H1 (cell line): Measurements from ENCODE around the gene HFE. TPM values are rescaled to one million over a fixed set of nuclear protein-coding genes. Genes with fewer than 3 reads are reported as not detected.
"Not testable (repeated sequence)": the region's sequence is repeated elsewhere in the genome, so short reads cannot be mapped to it uniquely, and the experiment has no call there.

Experiments
- CTCF ChIA-PET: fragments of 300-600 bp; sonication (Branson Sonifier 250); formaldehyde crosslinking; loops from one replicate; lab custom pipeline; 2021; ENCODE audit not compliant: partially characterized antibody; lab: Charles Lee
- POLR2A ChIA-PET: fragments of 300-600 bp; sonication (Branson Sonifier 250); formaldehyde crosslinking; loops from one replicate; lab custom pipeline; 2021; ENCODE audit warnings: inconsistent platforms; ENCODE audit not compliant: partially characterized antibody; lab: Charles Lee
- DNase-seq, 2 experiments: peaks; one replicate each; pipeline versions ENCODE4 v3.0.0 to v3.0.0-alpha.2; 2010 to 2022; ENCODE audit warnings: low spot score in 2 of 2, low read depth in 1 of 2, mixed read lengths in 1 of 2
- FAIRE-seq: peaks from 2 replicates; lab custom pipeline; 2011; peaks lifted over from hg19 to GRCh38; lab: Jason Lieb, UNC
- H2AFZ ChIP-seq: 2 replicates; pipeline ENCODE4 v1.8.1; 2012; ENCODE audit warnings: low read length, inconsistent platforms
- H2AK5ac ChIP-seq: 2 replicates; pipeline ENCODE4 v1.6.1; 2013; ENCODE audit warnings: low read depth, low read length
- H2BK120ac ChIP-seq: replicated peaks from 2 replicates; pipeline ENCODE3; 2013; ENCODE audit warnings: low read depth, low read length, inconsistent platforms
- H2BK12ac ChIP-seq: 2 replicates; pipeline ENCODE4 v1.6.1; 2013; ENCODE audit warnings: low read depth, low read length
- H2BK15ac ChIP-seq: 2 replicates; pipeline ENCODE4 v1.6.1; 2013; ENCODE audit warnings: low read length
- H2BK20ac ChIP-seq: 2 replicates; pipeline ENCODE4 v1.6.1; 2013; ENCODE audit warnings: low read length
- H2BK5ac ChIP-seq: 2 replicates; pipeline ENCODE4 v1.6.1; 2013; ENCODE audit warnings: low read depth, low read length
- H3K14ac ChIP-seq: 2 replicates; pipeline ENCODE4 v1.6.1; 2013; ENCODE audit warnings: inconsistent platforms; ENCODE audit not compliant: insufficient read length
- H3K18ac ChIP-seq: 2 replicates; pipeline ENCODE4 v1.6.1; 2013; ENCODE audit warnings: low read length; ENCODE audit errors: extremely low read depth
- H3K23ac ChIP-seq: 2 replicates; pipeline ENCODE4 v1.6.1; 2013; ENCODE audit warnings: inconsistent platforms; ENCODE audit not compliant: insufficient read length
- H3K23me2 ChIP-seq: 2 replicates; pipeline ENCODE4 v1.6.1; 2013; ENCODE audit warnings: low read depth, low read length
- H3K27ac ChIP-seq: 2 replicates; pipeline ENCODE4 v1.6.1; 2011; ENCODE audit warnings: low read depth, low read length, inconsistent platforms
- H3K27me3 ChIP-seq, 4 experiments: replicated peaks in 1 of 4; 1 replicate in 1 of 4; 2 replicates in 3 of 4; pipeline versions ENCODE4 v1.6.1 to v1.8.1; 2011 to 2013; ENCODE audit warnings: low read length in 3 of 4, mild to moderate bottlenecking in 3 of 4, inconsistent platforms in 2 of 4, mixed read lengths in 2 of 4, moderate library complexity in 1 of 4; ENCODE audit not compliant: control insufficient read depth in 3 of 4, insufficient read depth in 3 of 4; ENCODE audit errors: extremely low read depth in 1 of 4
- H3K36me3 ChIP-seq, 4 experiments: 2 replicates each; pipeline versions ENCODE4 v1.6.1 to v1.8.1; 2011 to 2013; ENCODE audit warnings: mild to moderate bottlenecking in 4 of 4, low read length in 3 of 4, moderate library complexity in 2 of 4, control low read depth in 1 of 4, inconsistent platforms in 1 of 4; ENCODE audit not compliant: insufficient read depth in 4 of 4, control insufficient read depth in 2 of 4
- H3K4ac ChIP-seq: replicated peaks from 2 replicates; pipeline ENCODE3; 2013; ENCODE audit warnings: low read length, low read depth, mixed read lengths, inconsistent platforms; ENCODE audit not compliant: insufficient read length
- H3K4me1 ChIP-seq, 4 experiments: replicated peaks in 1 of 4; 1 replicate in 1 of 4; 2 replicates in 3 of 4; pipeline versions ENCODE4 v1.6.1 to v1.8.1; 2011 to 2013; ENCODE audit warnings: low read length in 3 of 4, inconsistent platforms in 2 of 4, mixed read lengths in 1 of 4; ENCODE audit not compliant: insufficient read depth in 4 of 4, control insufficient read depth in 3 of 4
- H3K4me2 ChIP-seq, 2 experiments: 2 replicates each; pipeline versions ENCODE4 v1.6.1 to v1.8.1; 2011 to 2013; ENCODE audit warnings: low read depth in 2 of 2, low read length in 2 of 2, control low read depth in 1 of 2, inconsistent platforms in 1 of 2, mild to moderate bottlenecking in 1 of 2; ENCODE audit not compliant: insufficient read depth in 1 of 2
- H3K4me3 ChIP-seq, 4 experiments: fragments of 200-600, 300-600 bp in 1 of 4; sonication (generic), shearing (Covaris generic), sonication (Bioruptor Twin) in 1 of 4; 2 replicates each; pipeline versions ENCODE4 v1.5.1 to v1.8.1; 2011 to 2016; ENCODE audit warnings: low read length in 4 of 4, low read depth in 3 of 4, control low read depth in 2 of 4, inconsistent platforms in 2 of 4, mild to moderate bottlenecking in 2 of 4, mixed read lengths in 1 of 4, moderate library complexity in 1 of 4; ENCODE audit not compliant: insufficient read depth in 2 of 4; ENCODE audit errors: extremely low read depth in 1 of 4
- H3K56ac ChIP-seq: replicated peaks from 2 replicates; pipeline ENCODE3; 2013; ENCODE audit warnings: low read depth, mild to moderate bottlenecking, mixed read lengths, low read length, inconsistent platforms; ENCODE audit not compliant: insufficient read length
- H3K79me1 ChIP-seq: 2 replicates; pipeline ENCODE4 v1.6.1; 2013; ENCODE audit warnings: low read depth, low read length, control low read depth
- H3K79me2 ChIP-seq, 2 experiments: 2 replicates each; pipeline versions ENCODE4 v1.6.1 to v1.8.1; 2012 to 2013; ENCODE audit warnings: low read length in 2 of 2, mild to moderate bottlenecking in 2 of 2, inconsistent platforms in 1 of 2; ENCODE audit not compliant: insufficient read depth in 2 of 2, control insufficient read depth in 1 of 2
- H3K9ac ChIP-seq, 4 experiments: replicated peaks in 1 of 4; 1 replicate in 1 of 4; 2 replicates in 3 of 4; pipeline versions ENCODE4 v1.6.1 to v1.8.1; 2011 to 2013; ENCODE audit warnings: low read depth in 3 of 4, low read length in 3 of 4, control low read depth in 2 of 4, mild to moderate bottlenecking in 2 of 4, moderate library complexity in 2 of 4, inconsistent platforms in 1 of 4; ENCODE audit errors: extremely low read depth in 1 of 4
- H3K9me3 ChIP-seq, 2 experiments: 2 replicates each; pipeline versions ENCODE4 v1.6.1 to v1.8.1; 2012 to 2013; ENCODE audit warnings: mild to moderate bottlenecking in 2 of 2, moderate library complexity in 2 of 2, control low read depth in 1 of 2, inconsistent platforms in 1 of 2, low read depth in 1 of 2, low read length in 1 of 2, mixed read lengths in 1 of 2; ENCODE audit not compliant: insufficient read depth in 2 of 2
- H4K20me1 ChIP-seq, 2 experiments: replicated peaks in 1 of 2; 2 replicates each; pipeline versions ENCODE3 to v1.8.1; 2011 to 2013; ENCODE audit warnings: inconsistent platforms in 2 of 2, low read length in 2 of 2, mild to moderate bottlenecking in 1 of 2; ENCODE audit not compliant: insufficient read depth in 2 of 2, control insufficient read depth in 1 of 2
- H4K5ac ChIP-seq: 2 replicates; pipeline ENCODE4 v1.6.1; 2013; ENCODE audit warnings: low read length, low read depth, mixed read lengths, inconsistent platforms; ENCODE audit not compliant: insufficient read length
- H4K8ac ChIP-seq: 2 replicates; pipeline ENCODE4 v1.8.0; 2013; ENCODE audit warnings: mild to moderate bottlenecking, moderate library complexity, low read length, inconsistent platforms; ENCODE audit not compliant: insufficient read depth; ENCODE audit errors: extremely low read depth
- H4K91ac ChIP-seq: replicated peaks from 2 replicates; pipeline ENCODE3; 2013; ENCODE audit warnings: low read length, mixed read lengths, inconsistent platforms; ENCODE audit not compliant: insufficient read length
- WGBS, 2 experiments: shearing (Covaris generic) in 1 of 2; methylation state at CpG; one replicate each; pipeline versions ENCODE4 v1.1.6 to v1.1.7; 2013 to 2015; ENCODE audit warnings: low lambda C conversion rate in 2 of 2, mixed read lengths in 2 of 2, inconsistent platforms in 1 of 2, low coverage in 1 of 2, missing lambda C conversion rate in 1 of 2; ENCODE audit not compliant: insufficient replicate concordance in 2 of 2, insufficient coverage in 1 of 2, insufficient read length in 1 of 2; ENCODE audit errors: extremely low coverage in 1 of 2, missing lambda C conversion rate in 1 of 2; 5-methylcytosine and 5-hydroxymethylcytosine counted together
- polyA plus RNA-seq, 7 experiments: library from polyadenylated mRNA; depleted of rRNA in 3 of 7; stranded (reverse) in 5 of 7; unstranded in 2 of 7; fragments of >200 nt in 5 of 7; fragments of 200-250 nt in 2 of 7; gene quantifications; 1 replicate in 5 of 7; 2 replicates in 1 of 7; 4 replicates in 1 of 7; pipeline versions ENCODE4 v1.2.1 to v1.2.3, GENCODE V29; 2011 to 2013; ENCODE audit warnings: missing spikeins in 2 of 7, mixed read lengths in 2 of 7
- total RNA-seq: library from RNA; stranded (reverse); fragmentation: NEBNext Ultra II Directional; extraction: Animal tissue kit (Norgen Biotek cat#: 25700); gene quantifications from 2 replicates; pipeline ENCODE4 v1.2.1, GENCODE V29; 2021

Gene HFE
- total and polyA plus RNA-seq, 2 of the 8 experiments (the other 6 are each of a cell fraction or from before 2014, with no cell fraction given), result 1.6 to 2.0 TPM

DNA sequence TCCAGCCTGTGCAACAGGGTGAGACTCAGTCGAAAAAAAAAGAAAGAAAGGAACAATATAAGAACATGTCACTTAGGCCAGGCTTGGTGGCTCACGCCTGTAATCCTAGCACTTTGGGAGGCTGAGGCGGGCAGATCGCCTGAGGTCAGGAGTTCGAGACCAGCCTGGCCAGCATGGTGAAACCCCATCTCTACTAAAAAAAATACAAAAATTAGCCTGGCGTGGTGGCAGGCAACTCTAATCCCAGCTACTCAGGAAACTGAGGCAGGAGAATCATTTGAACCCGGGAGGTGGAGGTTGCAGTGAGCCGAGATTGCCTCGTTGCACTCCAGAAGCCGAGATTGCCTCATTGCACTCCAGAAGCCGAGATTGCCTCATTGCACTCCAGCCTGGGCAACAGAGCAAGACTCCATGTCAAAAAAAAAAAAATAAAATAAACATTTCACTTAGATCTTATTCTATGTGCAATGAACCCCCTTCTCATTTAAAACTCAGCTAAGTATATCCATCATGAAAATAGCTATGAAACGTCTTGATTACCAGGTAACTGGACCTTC is 28.7 kb upstream of the HFE start:
- not testable (repeated sequence) for H4K8ac ChIP-seq, H2AFZ ChIP-seq, H3K36me3 ChIP-seq, H3K23me2 ChIP-seq, H4K91ac ChIP-seq, H3K18ac ChIP-seq, H3K23ac ChIP-seq, FAIRE-seq, DNase-seq, H2BK5ac ChIP-seq, H3K4me1 ChIP-seq, H3K4ac ChIP-seq, H4K5ac ChIP-seq, H3K27me3 ChIP-seq, H2AK5ac ChIP-seq, H3K4me3 ChIP-seq, H3K9ac ChIP-seq, H3K56ac ChIP-seq, H3K9me3 ChIP-seq, H3K4me2 ChIP-seq, H3K79me1 ChIP-seq, H2BK15ac ChIP-seq, H2BK120ac ChIP-seq, H3K14ac ChIP-seq, H4K20me1 ChIP-seq, H3K79me2 ChIP-seq, H2BK20ac ChIP-seq, H3K27ac ChIP-seq
- CTCF ChIA-PET, result interaction anchor here (1.8 to 18.5 kb wide), 2 partner anchors 26 to 34 kb away, joined by 5 to 481 read pairs; partner anchors contain the start of gene HFE
- WGBS, 2 experiments, result 92% methylated on average over 10 of the region's 12 CpGs; no CpG with 5 or more reads in 1 of the 2 experiments
- H2BK12ac ChIP-seq, result 0 out of 2 replicates have a peak overlapping the region, but pooled peaks have one; percentile 55
- POLR2A ChIA-PET, result interaction anchor here (1.2 to 43.5 kb wide), 9 partner anchors 9 to 158 kb away, joined by 3 to 1982 read pairs (median 56); a partner anchor contains a TSS
